ENCODE results near the gene MEGF11.

The MEGF11 gene

GRCh38 chr15:65953622-65954021 is 299.9 kb downstream of the MEGF11 start:
- Histone ChIP-seq H3K4me1 (ENCODE audit: control insufficient read depth, insufficient read depth, low read length, poor library complexity, severe bottlenecking) (peaks cover 12% of the 10 kb centered on the region), H3K9me3 (ENCODE audit: control insufficient read depth, low read length) (no peaks in the 10 kb centered on the region), H3K27ac (ENCODE audit: low read depth, low read length, severe bottlenecking) (peak overlapping the region; percentile 17), H3K4me3 (ENCODE audit: extremely low read depth, insufficient read depth, low read length, poor library complexity, severe bottlenecking) (no peak overlapping the region), H3K36me3 (ENCODE audit: control insufficient read depth, insufficient read depth, low read length) (no peaks in the 10 kb centered on the region)
- 82 to 84% methylated on average over 3 of the region's 7 CpGs for WGBS, 2 experiments (ENCODE audit: insufficient coverage in 2 of 2)

- Histone ChIP-seq H3K4me1 (ENCODE audit: control insufficient read depth, insufficient read depth, low read length, poor library complexity, severe bottlenecking) (peaks cover 12% of the 10 kb centered on the region), H3K27ac (ENCODE audit: low read depth, low read length, severe bottlenecking) (no peak overlapping the region), H3K4me3 (ENCODE audit: extremely low read depth, insufficient read depth, low read length, poor library complexity, severe bottlenecking) (no peak overlapping the region), H3K36me3 (ENCODE audit: control insufficient read depth, insufficient read depth, low read length) (no peaks in the 10 kb centered on the region), H3K9me3 (ENCODE audit: control insufficient read depth, low read length) (no peaks in the 10 kb centered on the region)
- WGBS, 2 experiments (ENCODE audit: insufficient coverage in 2 of 2) = 55 to 60% methylated on average over 6 to 7 of the region's 7 CpGs
These were observed 301.0 kb downstream of the MEGF11 start for GRCh38 chr15:65952391-65953053.

GRCh38 chr15:65951007-65951406 is 302.5 kb downstream of the MEGF11 start:
- no peaks in the 10 kb centered on the region for H3K36me3 ChIP-seq (ENCODE audit: control insufficient read depth, insufficient read depth, low read length)
- no peaks in the 10 kb centered on the region for H3K9me3 ChIP-seq (ENCODE audit: control insufficient read depth, low read length)
- 93 to 100% methylated on average over 2 of the region's 2 CpGs for WGBS, 2 experiments (ENCODE audit: insufficient coverage in 2 of 2)

GRCh38 chr15:65949491-65949890 is 304.1 kb downstream of the MEGF11 start:
- Histone ChIP-seq H3K36me3 (ENCODE audit: control insufficient read depth, insufficient read depth, low read length) (no peaks in the 10 kb centered on the region), H3K4me3 (ENCODE audit: extremely low read depth, insufficient read depth, low read length, poor library complexity, severe bottlenecking) (no peak overlapping the region), H3K27ac (ENCODE audit: low read depth, low read length, severe bottlenecking) (no peak overlapping the region), H3K9me3 (ENCODE audit: control insufficient read depth, low read length) (no peaks in the 10 kb centered on the region), H3K4me1 (ENCODE audit: control insufficient read depth, insufficient read depth, low read length, poor library complexity, severe bottlenecking) (peaks cover 7% of the 10 kb centered on the region)
- WGBS, 2 experiments (ENCODE audit: insufficient coverage in 2 of 2) = 83 to 87% methylated on average over 6 of the region's 6 CpGs

More at GRCh38 chr15:65951007-65951406, 302.5 kb downstream of the MEGF11 start:
- H3K27ac ChIP-seq (ENCODE audit: low read depth, low read length, severe bottlenecking) = no peak overlapping the region
- no peak overlapping the region for H3K4me3 ChIP-seq (ENCODE audit: extremely low read depth, insufficient read depth, low read length, poor library complexity, severe bottlenecking)
- H3K4me1 ChIP-seq (ENCODE audit: control insufficient read depth, insufficient read depth, low read length, poor library complexity, severe bottlenecking) = peaks cover 12% of the 10 kb centered on the region

- WGBS, 2 experiments (ENCODE audit: insufficient coverage in 2 of 2) = 80 to 100% methylated on average over 4 to 6 of the region's 6 CpGs
- H3K4me3 ChIP-seq (ENCODE audit: extremely low read depth, insufficient read depth, low read length, poor library complexity, severe bottlenecking) = no peak overlapping the region
- no peak overlapping the region for H3K27ac ChIP-seq (ENCODE audit: low read depth, low read length, severe bottlenecking)
- H3K4me1 ChIP-seq (ENCODE audit: control insufficient read depth, insufficient read depth, low read length, poor library complexity, severe bottlenecking) = peaks cover 5% of the 10 kb centered on the region
- no peaks in the 10 kb centered on the region for H3K9me3 ChIP-seq (ENCODE audit: control insufficient read depth, low read length)
- H3K36me3 ChIP-seq (ENCODE audit: control insufficient read depth, insufficient read depth, low read length) = no peaks in the 10 kb centered on the region
These were observed 304.5 kb downstream of the MEGF11 start for GRCh38 chr15:65949011-65949410.

- no peaks in the 10 kb centered on the region for H3K9me3 ChIP-seq (ENCODE audit: control insufficient read depth, low read length)
- H3K27ac ChIP-seq (ENCODE audit: low read depth, low read length, severe bottlenecking) = no peak overlapping the region
- no peaks in the 10 kb centered on the region for H3K36me3 ChIP-seq (ENCODE audit: control insufficient read depth, insufficient read depth, low read length)
- no peak overlapping the region for H3K4me3 ChIP-seq (ENCODE audit: extremely low read depth, insufficient read depth, low read length, poor library complexity, severe bottlenecking)
- WGBS, 2 experiments (ENCODE audit: insufficient coverage in 2 of 2) = 93 to 95% methylated on average over 5 to 7 of the region's 8 CpGs
- no peaks in the 10 kb centered on the region for H3K4me1 ChIP-seq (ENCODE audit: control insufficient read depth, insufficient read depth, low read length, poor library complexity, severe bottlenecking)
These were observed 305.2 kb downstream of the MEGF11 start for GRCh38 chr15:65948383-65948782.

GRCh38 chr15:65947041-65947440 is 306.5 kb downstream of the MEGF11 start:
- WGBS, 2 experiments (ENCODE audit: insufficient coverage in 2 of 2) = 83 to 100% methylated on average over 1 to 2 of the region's 3 CpGs
- Histone ChIP-seq H3K9me3 (ENCODE audit: control insufficient read depth, low read length) (no peaks in the 10 kb centered on the region), H3K4me3 (ENCODE audit: extremely low read depth, insufficient read depth, low read length, poor library complexity, severe bottlenecking) (no peak overlapping the region), H3K27ac (ENCODE audit: low read depth, low read length, severe bottlenecking) (no peak overlapping the region), H3K36me3 (ENCODE audit: control insufficient read depth, insufficient read depth, low read length) (no peaks in the 10 kb centered on the region), H3K4me1 (ENCODE audit: control insufficient read depth, insufficient read depth, low read length, poor library complexity, severe bottlenecking) (no peaks in the 10 kb centered on the region)

- WGBS, 2 experiments (ENCODE audit: insufficient coverage in 2 of 2) = 81 to 82% methylated on average over 6 of the region's 6 CpGs
- no peak overlapping the region for H3K4me3 ChIP-seq (ENCODE audit: extremely low read depth, insufficient read depth, low read length, poor library complexity, severe bottlenecking)
- no peaks in the 10 kb centered on the region for H3K36me3 ChIP-seq (ENCODE audit: control insufficient read depth, insufficient read depth, low read length)
- H3K27ac ChIP-seq (ENCODE audit: low read depth, low read length, severe bottlenecking) = no peak overlapping the region
- no peaks in the 10 kb centered on the region for H3K4me1 ChIP-seq (ENCODE audit: control insufficient read depth, insufficient read depth, low read length, poor library complexity, severe bottlenecking)
- no peaks in the 10 kb centered on the region for H3K9me3 ChIP-seq (ENCODE audit: control insufficient read depth, low read length)
These were observed 307.9 kb downstream of the MEGF11 start for GRCh38 chr15:65945616-65946015.

- no peak overlapping the region for H3K27ac ChIP-seq (ENCODE audit: low read depth, low read length, severe bottlenecking)
- 85 to 93% methylated on average over 2 to 3 of the region's 3 CpGs for WGBS, 2 experiments (ENCODE audit: insufficient coverage in 2 of 2)
- no peaks in the 10 kb centered on the region for H3K36me3 ChIP-seq (ENCODE audit: control insufficient read depth, insufficient read depth, low read length)
- no peak overlapping the region for H3K4me3 ChIP-seq (ENCODE audit: extremely low read depth, insufficient read depth, low read length, poor library complexity, severe bottlenecking)
- no peaks in the 10 kb centered on the region for H3K4me1 ChIP-seq (ENCODE audit: control insufficient read depth, insufficient read depth, low read length, poor library complexity, severe bottlenecking)
- no peaks in the 10 kb centered on the region for H3K9me3 ChIP-seq (ENCODE audit: control insufficient read depth, low read length)
These were observed 309.1 kb downstream of the MEGF11 start for GRCh38 chr15:65944404-65944803.

- Histone ChIP-seq H3K4me3 (ENCODE audit: extremely low read depth, insufficient read depth, low read length, poor library complexity, severe bottlenecking) (no peak overlapping the region), H3K9me3 (ENCODE audit: control insufficient read depth, low read length) (no peaks in the 10 kb centered on the region), H3K36me3 (ENCODE audit: control insufficient read depth, insufficient read depth, low read length) (no peaks in the 10 kb centered on the region), H3K4me1 (ENCODE audit: control insufficient read depth, insufficient read depth, low read length, poor library complexity, severe bottlenecking) (no peaks in the 10 kb centered on the region), H3K27ac (ENCODE audit: low read depth, low read length, severe bottlenecking) (no peak overlapping the region)
- WGBS, 2 experiments (ENCODE audit: insufficient coverage in 2 of 2) = 83 to 90% methylated on average over 3 of the region's 4 CpGs
These were observed 311.1 kb downstream of the MEGF11 start for GRCh38 chr15:65942436-65942835.

- Histone ChIP-seq H3K4me3 (ENCODE audit: extremely low read depth, insufficient read depth, low read length, poor library complexity, severe bottlenecking) (no peak overlapping the region), H3K36me3 (ENCODE audit: control insufficient read depth, insufficient read depth, low read length) (no peaks in the 10 kb centered on the region), H3K27ac (ENCODE audit: low read depth, low read length, severe bottlenecking) (no peak overlapping the region), H3K4me1 (ENCODE audit: control insufficient read depth, insufficient read depth, low read length, poor library complexity, severe bottlenecking) (no peaks in the 10 kb centered on the region), H3K9me3 (ENCODE audit: control insufficient read depth, low read length) (no peaks in the 10 kb centered on the region)
These were observed 313.0 kb downstream of the MEGF11 start for GRCh38 chr15:65940618-65940909.

Data from mesodermal cell (in vitro differentiated cells).